Omental fat pad (tissue), 4 donors: Measurements from ENCODE around the gene LEUTX. TPM values are rescaled to one million over a fixed set of nuclear protein-coding genes. Genes with fewer than 3 reads are reported as not detected.
A peak's percentile ranks its signal among the peaks of the same experiment; 100 is the strongest.
"Not testable (repeated sequence)": the region's sequence is repeated elsewhere in the genome, so short reads cannot be mapped to it uniquely, and the experiment has no call there.

Experiments used
- ATAC-seq: fragments of 150-250 bp; one replicate; pipeline ENCODE4 v1.9.1; 2016; ENCODE audit warnings: mild to moderate bottlenecking, moderate library complexity; ENCODE audit not compliant: low FRiP score
- DNase-seq: peaks from one replicate; pipeline ENCODE4 v3.0.0-alpha.2; 2019; ENCODE audit warnings: low spot score
- CTCF ChIP-seq, 3 donors: fragments of 450-650 bp; IDR thresholded peaks; one replicate each; pipeline ENCODE4 v1.5.1; 2016 to 2017; ENCODE audit warnings: antibody characterized with exemption in 3 of 3, mild to moderate bottlenecking in 3 of 3, moderate library complexity in 2 of 3
- total RNA-seq, 4 donors: library from RNA; depleted of rRNA; stranded (reverse); fragments of >200 nt; gene quantifications; one replicate each; pipeline ENCODE4 v1.1.0, GENCODE V29; 2016

Gene LEUTX
- total RNA-seq, 4 donors from 2014 or later: not detected

- TF ChIP-seq CTCF (IDR thresholded peaks at IDR 0.05): no peak
- ATAC-seq: no peak
- no peak for DNase-seq
Observed at GRCh38 chr19:39752795-39753194, 25.9 kb upstream of the LEUTX start.

- ATAC-seq: no peak
- TF ChIP-seq CTCF (IDR thresholded peaks at IDR 0.05): no peak
- DNase-seq: no peak
Observed at GRCh38 chr19:39754544-39754943, 24.1 kb upstream of the LEUTX start.

- no peak for DNase-seq
- ATAC-seq: no peak
- no peak for TF ChIP-seq CTCF (IDR thresholded peaks at IDR 0.05)
Observed at GRCh38 chr19:39754971-39755370, 23.7 kb upstream of the LEUTX start.

GRCh38 chr19:39759457-39760184 lies 19.0 kb upstream of the LEUTX start:
- TF ChIP-seq CTCF (IDR thresholded peaks at IDR 0.05): no peak
- ATAC-seq (no peak), DNase-seq (no peak)

- not testable (repeated sequence) for DNase-seq, ATAC-seq
Observed at GRCh38 chr19:39761851-39762250, 16.8 kb upstream of the LEUTX start.

GRCh38 chr19:39765091-39766076 lies 13.3 kb upstream of the LEUTX start:
- no peak for ATAC-seq
- peak; percentile 42 for DNase-seq
- no peak for TF ChIP-seq CTCF (IDR thresholded peaks at IDR 0.05)

GRCh38 chr19:39768334-39768733 lies 10.3 kb upstream of the LEUTX start:
- TF ChIP-seq CTCF (IDR thresholded peaks at IDR 0.05): no peak
- DNase-seq: no peak
- ATAC-seq: no peak
